ENCODE data around the gene BBS4. TPM values are rescaled to one million over a fixed set of nuclear protein-coding genes. Genes with fewer than 3 reads are reported as not detected.
"Not testable (repeated sequence)": the region's sequence is repeated elsewhere in the genome, so short reads cannot be mapped to it uniquely, and the experiment has no call there.

Gene BBS4
- total RNA-seq, 4 donors from 2014 or later, result 6.1 to 25.7 (median 16.2) TPM

- ATAC-seq (ENCODE audit: low FRiP score) (no peak), DNase-seq (ENCODE audit: low spot score) (no peak)
- TF ChIP-seq CTCF (IDR thresholded peaks at IDR 0.05), result no peak
Measured at GRCh38 chr15:72690938-72691337, 4.9 kb downstream of the BBS4 start.

- ATAC-seq (ENCODE audit: low FRiP score), result no peak
- no peak for DNase-seq (ENCODE audit: low spot score)
- TF ChIP-seq CTCF (IDR thresholded peaks at IDR 0.05), result no peak
Measured at GRCh38 chr15:72698938-72699337, 12.9 kb downstream of the BBS4 start.

GRCh38 chr15:72700076-72700475 lies 14.1 kb downstream of the BBS4 start:
- no peak for ATAC-seq (ENCODE audit: low FRiP score)
- TF ChIP-seq CTCF (IDR thresholded peaks at IDR 0.05), result no peak
- DNase-seq (ENCODE audit: low spot score), result no peak

GRCh38 chr15:72706266-72706665 lies 20.3 kb downstream of the BBS4 start:
- no peak for TF ChIP-seq CTCF (IDR thresholded peaks at IDR 0.05)
- ATAC-seq (ENCODE audit: low FRiP score) (no peak), DNase-seq (ENCODE audit: low spot score) (no peak)

GRCh38 chr15:72708551-72709303 lies 22.7 kb downstream of the BBS4 start:
- not testable (repeated sequence) for ATAC-seq (ENCODE audit: low FRiP score); DNase-seq (ENCODE audit: low spot score)

GRCh38 chr15:72722071-72722696 lies 36.2 kb downstream of the BBS4 start:
- ATAC-seq (ENCODE audit: low FRiP score), result no peak
- TF ChIP-seq CTCF (IDR thresholded peaks at IDR 0.05), result no peak

GRCh38 chr15:72724028-72724427 lies 38.0 kb downstream of the BBS4 start:
- no peak for TF ChIP-seq CTCF (IDR thresholded peaks at IDR 0.05)
- no peak for DNase-seq (ENCODE audit: low spot score)
- ATAC-seq (ENCODE audit: low FRiP score), result no peak

More at GRCh38 chr15:72722071-72722696, 36.2 kb downstream of the BBS4 start:
- DNase-seq (ENCODE audit: low spot score), result peak; percentile 42
